ENCODE results near the gene XPNPEP2. TPM values are rescaled to one million over a fixed set of nuclear protein-coding genes. Genes with fewer than 3 reads are reported as not detected.

XPNPEP2 gene
- total and polyA plus RNA-seq, 4 donors = 0.87 to 4.1 (median 2.3) TPM

DNA sequence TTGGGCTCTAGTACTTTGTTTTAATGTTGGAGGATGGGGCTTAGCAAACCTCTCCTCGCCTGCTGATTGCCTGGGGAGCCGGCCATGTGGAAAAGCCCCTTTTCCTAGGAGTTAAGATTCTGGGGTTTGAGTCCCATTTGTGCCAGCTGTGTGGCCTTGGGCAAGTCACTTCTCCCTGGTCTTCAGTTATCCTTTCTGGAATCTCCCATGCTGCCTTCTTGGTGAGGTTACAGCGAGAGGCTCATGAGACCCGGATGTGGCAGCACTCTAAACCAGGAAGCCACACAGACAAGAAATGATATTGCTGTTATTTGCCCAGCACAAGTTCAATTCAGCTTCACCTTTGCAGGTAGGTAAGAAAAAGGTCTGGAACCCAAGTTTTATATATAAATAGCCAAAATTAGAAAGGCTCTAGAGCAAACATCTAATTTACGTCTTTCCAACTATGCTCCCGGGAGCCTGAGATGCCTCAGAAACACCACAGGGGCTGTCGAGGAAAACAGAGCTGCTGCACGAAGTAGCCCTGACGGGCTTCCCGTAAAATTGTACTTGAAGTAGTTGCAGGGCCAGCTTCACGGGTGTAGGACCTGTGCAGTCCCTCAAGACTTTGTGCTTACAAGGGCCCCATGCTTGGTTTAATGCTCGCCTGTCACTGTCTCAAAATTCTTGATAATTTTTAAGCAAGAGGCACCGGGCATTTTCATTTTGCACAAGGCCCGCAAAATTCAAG lies 32.7 kb downstream of the XPNPEP2 start:
- Histone ChIP-seq H3K27ac (ENCODE audit: low read depth, low read length) (no peak overlapping the region), H3K27me3 (ENCODE audit: control insufficient read depth, insufficient read depth, low read length) (no peaks in the 10 kb centered on the region), H3K36me3 (ENCODE audit: control insufficient read depth, insufficient read depth, low read length) (no peaks in the 10 kb centered on the region), H3K4me3 (ENCODE audit: low read depth, low read length) (no peak overlapping the region), H3K9me3 (ENCODE audit: control insufficient read depth, insufficient read depth, low read length) (no peaks in the 10 kb centered on the region), H3K4me1 (ENCODE audit: control insufficient read depth, insufficient read depth, low read length) (no peaks in the 10 kb centered on the region)
- no peak for DNase-seq (ENCODE audit: low read depth in 4 of 6, low spot score in 6 of 6)
- whole genome bisulfite sequencing (ENCODE audit: insufficient coverage) = 75% methylated on average over 12 of the region's 14 CpGs

DNA sequence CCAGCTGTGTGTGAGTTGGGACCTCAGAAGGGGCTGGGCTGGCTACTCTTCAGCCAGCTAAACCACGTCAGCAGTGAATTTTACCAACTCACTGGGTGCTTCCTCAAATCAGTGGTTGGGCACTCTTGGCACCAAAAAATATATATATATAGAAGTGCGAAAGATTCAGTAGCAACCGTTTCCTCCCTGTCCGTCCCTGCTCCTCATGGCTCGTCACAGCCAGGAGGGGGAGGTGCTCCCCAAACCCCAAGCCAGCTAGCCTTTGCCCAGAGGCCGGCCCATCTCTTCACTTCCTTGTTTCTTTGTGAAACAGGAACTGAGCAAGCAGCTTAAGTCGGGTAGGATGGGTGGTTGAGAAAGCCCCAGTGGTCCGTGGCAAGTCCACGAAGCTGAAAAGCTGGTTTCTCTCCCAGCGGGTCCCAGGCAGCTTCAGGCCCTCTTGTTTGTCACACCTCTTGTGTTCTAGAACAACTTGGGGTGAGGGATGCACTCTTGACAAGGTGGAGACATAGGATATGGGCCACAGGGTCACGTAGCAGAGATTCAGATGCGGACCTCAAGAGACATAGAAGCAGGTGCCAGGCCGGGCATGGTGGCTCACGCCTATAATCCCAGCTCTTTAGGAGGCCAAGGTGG lies 34.1 kb downstream of the XPNPEP2 start:
- 75% methylated on average over 8 of the region's 14 CpGs for WGBS (ENCODE audit: insufficient coverage)
- DNase-seq (ENCODE audit: low read depth in 4 of 6, low spot score in 6 of 6) = no peak

DNA sequence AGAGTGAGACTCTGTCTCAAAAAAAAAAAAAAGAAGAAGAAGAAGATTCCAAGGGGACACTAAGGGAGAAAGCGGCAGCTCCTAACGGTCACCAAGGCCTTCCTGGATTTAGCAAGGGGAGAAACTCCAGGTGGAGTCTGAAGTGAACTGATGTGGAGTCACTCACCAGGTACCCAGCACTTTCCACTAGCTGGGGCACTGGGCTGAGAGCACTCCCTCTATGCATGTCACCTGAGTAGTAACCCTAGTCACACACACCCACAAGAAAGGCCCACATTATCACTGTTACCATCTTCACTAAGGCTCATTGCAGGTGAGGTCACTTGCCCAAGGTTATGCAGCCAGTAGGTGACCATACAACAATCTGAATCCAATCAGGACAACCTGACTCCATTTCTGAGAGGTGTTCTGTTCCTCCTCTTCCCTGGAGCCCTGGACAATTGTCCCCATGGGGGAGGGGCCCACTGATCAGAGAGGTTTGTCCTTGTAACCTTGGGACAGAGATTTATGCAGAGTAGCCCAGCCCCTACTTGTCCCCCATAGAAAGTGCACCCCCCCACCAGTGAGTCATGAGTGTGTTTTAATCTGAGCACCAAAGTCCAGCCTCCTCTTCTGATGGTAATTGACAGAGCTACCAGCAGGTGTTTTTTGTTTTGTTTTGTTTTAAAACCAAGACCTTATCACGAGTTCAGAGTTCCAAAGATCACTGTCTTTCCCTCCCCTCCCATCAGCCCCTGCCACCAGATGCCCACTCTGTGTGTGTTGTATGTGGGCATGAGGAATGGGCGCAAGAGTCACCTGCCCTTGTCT lies 35.1 kb downstream of the XPNPEP2 start:
- H3K27me3 ChIP-seq (ENCODE audit: control insufficient read depth, insufficient read depth, low read length) = no peaks in the 10 kb centered on the region
- H3K36me3 ChIP-seq (ENCODE audit: control insufficient read depth, insufficient read depth, low read length) = no peaks in the 10 kb centered on the region
- 75% methylated on average over 2 of the region's 4 CpGs for WGBS (ENCODE audit: insufficient coverage)
- DNase-seq (ENCODE audit: low read depth in 4 of 6, low spot score in 6 of 6) = no peak
- no peak overlapping the region for H3K4me3 ChIP-seq (ENCODE audit: low read depth, low read length)
- no peaks in the 10 kb centered on the region for H3K9me3 ChIP-seq (ENCODE audit: control insufficient read depth, insufficient read depth, low read length)
- H3K27ac ChIP-seq (ENCODE audit: low read depth, low read length) = no peak overlapping the region
- peaks cover 7% of the 10 kb centered on the region for H3K4me1 ChIP-seq (ENCODE audit: control insufficient read depth, insufficient read depth, low read length)

More for the DNA sequence above, 34.1 kb downstream of the XPNPEP2 start:
- Histone ChIP-seq H3K4me3 (ENCODE audit: low read depth, low read length) (no peak overlapping the region), H3K27me3 (ENCODE audit: control insufficient read depth, insufficient read depth, low read length) (no peaks in the 10 kb centered on the region), H3K9me3 (ENCODE audit: control insufficient read depth, insufficient read depth, low read length) (no peaks in the 10 kb centered on the region), H3K36me3 (ENCODE audit: control insufficient read depth, insufficient read depth, low read length) (no peaks in the 10 kb centered on the region), H3K4me1 (ENCODE audit: control insufficient read depth, insufficient read depth, low read length) (peaks cover 7% of the 10 kb centered on the region), H3K27ac (ENCODE audit: low read depth, low read length) (no peak overlapping the region)

DNA sequence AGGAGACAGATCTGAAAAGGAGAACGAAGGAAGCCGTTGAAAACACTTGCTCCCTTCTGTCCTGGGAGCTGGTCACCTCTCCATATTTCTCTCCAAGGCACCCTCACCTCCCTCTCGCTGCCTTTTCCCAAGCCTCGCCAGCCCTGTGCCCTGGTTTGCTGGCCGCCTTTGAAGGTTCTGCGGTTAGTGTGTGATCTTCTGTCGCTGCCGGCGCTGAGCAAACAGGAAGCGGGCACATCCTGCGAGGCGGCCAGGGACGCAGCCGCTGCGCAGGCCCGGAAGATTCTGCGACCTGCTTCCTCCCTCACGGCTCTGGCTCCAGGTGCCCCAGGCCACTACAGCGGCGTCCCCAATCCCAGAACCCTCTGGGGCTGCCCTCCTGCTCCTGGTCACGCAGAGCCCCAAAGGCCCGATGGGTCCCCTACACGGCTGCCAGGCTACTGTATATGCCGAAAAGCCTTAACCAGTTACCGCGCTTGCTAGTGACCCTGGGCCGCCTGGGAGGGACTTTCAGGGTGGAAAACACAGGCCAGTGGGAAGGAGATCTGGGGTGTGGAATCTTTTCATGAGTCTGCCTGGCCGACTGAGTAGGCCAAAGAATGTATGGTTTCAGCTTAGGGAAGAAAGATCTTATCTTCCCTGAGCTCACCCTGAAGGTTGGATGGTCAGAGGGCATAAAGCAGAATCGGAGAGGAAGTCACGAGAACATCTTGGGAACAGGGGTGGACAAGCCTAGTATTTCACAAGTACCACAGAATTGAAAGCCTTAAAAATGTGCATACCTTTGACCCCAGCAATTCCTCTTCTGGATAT lies 38.6 kb downstream of the XPNPEP2 start:
- peak in 1 of 6 donors; percentile 7 for DNase-seq (ENCODE audit: low read depth in 4 of 6, low spot score in 6 of 6)
- H3K36me3 ChIP-seq (ENCODE audit: control insufficient read depth, insufficient read depth, low read length) = no peaks in the 10 kb centered on the region
- no peak overlapping the region for H3K4me3 ChIP-seq (ENCODE audit: low read depth, low read length)
- 56% methylated on average over 27 of the region's 30 CpGs for WGBS (ENCODE audit: insufficient coverage)
- peaks cover 20% of the 10 kb centered on the region for H3K4me1 ChIP-seq (ENCODE audit: control insufficient read depth, insufficient read depth, low read length)
- H3K27ac ChIP-seq (ENCODE audit: low read depth, low read length) = no peak overlapping the region
- no peaks in the 10 kb centered on the region for H3K9me3 ChIP-seq (ENCODE audit: control insufficient read depth, insufficient read depth, low read length)
- no peaks in the 10 kb centered on the region for H3K27me3 ChIP-seq (ENCODE audit: control insufficient read depth, insufficient read depth, low read length)

DNA sequence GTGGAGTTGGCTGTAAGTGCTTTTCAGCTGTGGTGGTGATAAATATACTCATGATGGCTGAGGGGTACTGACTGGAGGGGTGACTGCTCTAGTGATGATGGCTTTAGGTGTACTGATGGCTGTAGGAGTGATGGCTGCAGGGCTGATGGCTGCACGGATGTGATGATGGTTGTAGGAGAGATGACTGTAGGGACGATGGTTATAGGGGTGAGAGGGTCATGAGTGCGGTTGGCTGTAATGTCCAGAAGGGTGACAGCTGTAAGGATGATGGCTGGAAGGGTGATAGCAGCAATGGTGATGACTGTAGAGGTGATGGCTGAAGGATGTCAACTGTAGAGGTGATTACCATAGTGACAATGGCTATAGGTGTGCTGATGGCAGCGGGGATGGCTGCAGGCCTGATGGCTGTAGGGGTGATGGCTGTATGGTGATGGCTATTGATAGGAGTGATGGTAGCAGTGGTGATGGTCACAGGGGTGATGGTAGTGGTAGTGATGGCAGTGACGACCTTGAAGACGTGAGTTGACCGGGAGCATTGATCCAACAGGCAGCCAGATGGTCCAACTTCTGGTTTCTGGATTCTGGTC lies 40.4 kb downstream of the XPNPEP2 start:
- Histone ChIP-seq H3K9me3 (ENCODE audit: control insufficient read depth, insufficient read depth, low read length) (no peaks in the 10 kb centered on the region), H3K4me3 (ENCODE audit: low read depth, low read length) (no peak overlapping the region), H3K27me3 (ENCODE audit: control insufficient read depth, insufficient read depth, low read length) (no peaks in the 10 kb centered on the region), H3K27ac (ENCODE audit: low read depth, low read length) (no peak overlapping the region), H3K36me3 (ENCODE audit: control insufficient read depth, insufficient read depth, low read length) (no peaks in the 10 kb centered on the region), H3K4me1 (ENCODE audit: control insufficient read depth, insufficient read depth, low read length) (peaks cover 20% of the 10 kb centered on the region)
- WGBS (ENCODE audit: insufficient coverage) = 82% methylated on average over 7 of the region's 7 CpGs
- DNase-seq (ENCODE audit: low read depth in 4 of 6, low spot score in 6 of 6) = no peak

DNA sequence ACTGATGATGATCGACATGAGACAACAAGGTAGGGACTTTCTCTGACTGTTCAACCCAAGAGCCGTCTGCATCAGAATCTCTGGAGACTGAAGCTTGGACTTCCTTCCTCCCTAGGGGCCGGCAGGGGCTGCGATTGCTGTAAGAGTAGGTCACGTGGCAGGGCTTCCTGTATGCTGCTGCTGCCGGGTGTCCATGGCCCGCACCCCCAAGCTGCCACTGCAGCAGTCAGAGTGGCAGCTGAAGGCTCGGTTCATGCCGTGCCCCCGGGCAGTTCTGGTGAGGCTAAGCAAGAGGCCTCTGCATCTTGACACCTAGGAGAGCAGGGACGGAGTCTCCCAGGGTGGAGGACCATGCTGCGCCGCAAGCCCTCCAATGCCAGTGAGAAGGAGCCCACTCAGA lies 41.0 kb downstream of the XPNPEP2 start, which contains the start of gene SASH3:
TSS of gene SASH3 (plus strand) at position 203 of the 400 bp plus-strand sequence. CDS start at position 352, 149 bp downstream.
- Histone ChIP-seq H3K4me1 (ENCODE audit: control insufficient read depth, insufficient read depth, low read length) (peaks cover 20% of the 10 kb centered on the region), H3K36me3 (ENCODE audit: control insufficient read depth, insufficient read depth, low read length) (no peaks in the 10 kb centered on the region), H3K27ac (ENCODE audit: low read depth, low read length) (no peak within 1 kb of the TSS), H3K4me3 (ENCODE audit: low read depth, low read length) (no peak within 1 kb of the TSS), H3K27me3 (ENCODE audit: control insufficient read depth, insufficient read depth, low read length) (no peaks in the 10 kb centered on the region), H3K9me3 (ENCODE audit: control insufficient read depth, insufficient read depth, low read length) (no peaks in the 10 kb centered on the region)
- 94% methylated on average over 13 of the region's 13 CpGs for WGBS (ENCODE audit: insufficient coverage)
- no peak for DNase-seq (ENCODE audit: low read depth in 4 of 6, low spot score in 6 of 6)

DNA sequence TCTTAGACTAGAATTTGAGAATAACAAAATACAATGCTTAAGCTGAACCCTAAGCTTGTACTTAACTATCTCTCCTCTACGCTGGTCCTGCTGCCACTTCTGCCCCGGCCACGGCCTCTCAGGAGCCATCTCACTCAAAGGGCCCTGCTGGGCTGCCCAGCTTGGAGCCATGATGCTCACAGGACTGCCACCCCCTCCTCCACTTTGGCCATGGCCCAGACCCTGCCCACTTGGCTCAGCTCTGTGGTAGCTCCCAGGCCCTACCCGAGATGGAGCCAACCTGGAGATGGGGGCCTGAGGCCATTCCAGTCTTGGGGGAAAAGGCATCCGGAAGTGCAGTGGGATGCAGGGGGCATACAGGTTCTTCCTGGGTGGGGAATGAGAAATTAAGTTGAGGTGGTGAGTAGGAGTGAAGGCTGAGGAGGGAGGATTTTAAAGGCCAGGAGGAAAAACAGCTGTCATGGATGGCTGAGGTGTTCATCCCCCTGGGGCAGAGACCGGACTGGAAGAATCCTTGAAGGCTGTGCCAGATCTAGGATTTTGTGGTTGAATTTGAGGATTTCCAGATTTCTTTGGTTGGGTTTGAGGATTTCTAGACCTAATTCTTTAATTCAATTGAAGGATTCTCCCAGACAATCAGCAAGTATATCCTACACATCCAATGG lies 41.8 kb downstream of the XPNPEP2 start:
- H3K27ac ChIP-seq (ENCODE audit: low read depth, low read length) = no peak overlapping the region
- H3K9me3 ChIP-seq (ENCODE audit: control insufficient read depth, insufficient read depth, low read length) = no peaks in the 10 kb centered on the region
- DNase-seq (ENCODE audit: low read depth in 4 of 6, low spot score in 6 of 6) = no peak
- no peak overlapping the region for H3K4me3 ChIP-seq (ENCODE audit: low read depth, low read length)
- no peaks in the 10 kb centered on the region for H3K27me3 ChIP-seq (ENCODE audit: control insufficient read depth, insufficient read depth, low read length)
- no peaks in the 10 kb centered on the region for H3K36me3 ChIP-seq (ENCODE audit: control insufficient read depth, insufficient read depth, low read length)
- H3K4me1 ChIP-seq (ENCODE audit: control insufficient read depth, insufficient read depth, low read length) = peaks cover 24% of the 10 kb centered on the region
- 79% methylated on average over 5 of the region's 6 CpGs for WGBS (ENCODE audit: insufficient coverage)

DNA sequence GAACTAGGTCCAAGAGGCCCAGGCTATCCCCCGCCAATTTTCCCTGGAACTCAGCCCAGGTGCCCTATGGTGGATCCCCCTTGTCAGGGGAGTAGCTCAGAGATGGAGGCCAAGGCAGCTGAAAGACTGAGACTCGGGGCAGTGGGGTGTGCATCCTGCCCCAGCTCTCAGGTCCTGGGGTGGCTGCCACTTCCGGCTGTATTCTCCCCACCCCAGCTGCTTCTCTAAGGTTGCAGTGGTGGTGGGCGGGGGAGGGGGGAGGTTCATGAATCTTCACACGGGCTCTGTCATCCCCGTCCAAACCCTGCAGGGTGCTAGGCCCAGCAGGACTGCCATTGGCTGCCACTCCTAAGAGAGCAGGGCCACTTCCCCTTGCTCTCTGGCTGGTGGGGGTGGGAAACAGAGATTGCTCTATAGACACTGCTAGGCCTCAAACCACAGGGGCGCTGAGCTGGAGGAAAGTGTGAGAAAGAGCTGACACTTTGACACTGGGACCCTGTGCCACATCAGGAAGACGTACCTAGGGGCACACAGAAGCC lies 42.4 kb downstream of the XPNPEP2 start:
- 34% methylated on average over 5 of the region's 8 CpGs for WGBS (ENCODE audit: insufficient coverage)
- no peaks in the 10 kb centered on the region for H3K36me3 ChIP-seq (ENCODE audit: control insufficient read depth, insufficient read depth, low read length)
- H3K4me3 ChIP-seq (ENCODE audit: low read depth, low read length) = no peak overlapping the region
- H3K27ac ChIP-seq (ENCODE audit: low read depth, low read length) = no peak overlapping the region
- H3K9me3 ChIP-seq (ENCODE audit: control insufficient read depth, insufficient read depth, low read length) = no peaks in the 10 kb centered on the region
- no peaks in the 10 kb centered on the region for H3K27me3 ChIP-seq (ENCODE audit: control insufficient read depth, insufficient read depth, low read length)
- peaks cover 28% of the 10 kb centered on the region for H3K4me1 ChIP-seq (ENCODE audit: control insufficient read depth, insufficient read depth, low read length)
- no peak for DNase-seq (ENCODE audit: low read depth in 4 of 6, low spot score in 6 of 6)

All from spinal cord (tissue), 10 donors.